ENCODE data around the gene PSMD2.
A peak's percentile ranks its signal among the peaks of the same experiment; 100 is the strongest.

The PSMD2 gene

DNA sequence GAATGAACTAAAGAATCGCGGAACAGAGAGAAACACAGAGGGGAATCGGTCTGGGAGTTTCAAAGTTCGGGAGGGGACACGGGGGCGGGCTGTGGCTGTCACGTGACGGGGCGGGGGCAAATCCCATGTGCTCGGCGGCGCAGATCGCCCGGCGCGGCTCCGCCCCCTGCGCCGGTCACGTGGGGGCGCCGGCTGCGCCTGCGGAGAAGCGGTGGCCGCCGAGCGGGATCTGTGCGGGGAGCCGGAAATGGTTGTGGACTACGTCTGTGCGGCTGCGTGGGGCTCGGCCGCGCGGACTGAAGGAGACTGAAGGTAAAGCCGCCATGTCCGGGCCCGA, 15.3 kb downstream of the PSMD2 start, which contains the start of gene EIF4G1:
Gene EIF4G1 (plus strand): TSS at position 244 of the 337 bp plus-strand sequence. CDS start 1,191 bp downstream, outside the sequence.
- TF ChIP-seq, protein P1, sequence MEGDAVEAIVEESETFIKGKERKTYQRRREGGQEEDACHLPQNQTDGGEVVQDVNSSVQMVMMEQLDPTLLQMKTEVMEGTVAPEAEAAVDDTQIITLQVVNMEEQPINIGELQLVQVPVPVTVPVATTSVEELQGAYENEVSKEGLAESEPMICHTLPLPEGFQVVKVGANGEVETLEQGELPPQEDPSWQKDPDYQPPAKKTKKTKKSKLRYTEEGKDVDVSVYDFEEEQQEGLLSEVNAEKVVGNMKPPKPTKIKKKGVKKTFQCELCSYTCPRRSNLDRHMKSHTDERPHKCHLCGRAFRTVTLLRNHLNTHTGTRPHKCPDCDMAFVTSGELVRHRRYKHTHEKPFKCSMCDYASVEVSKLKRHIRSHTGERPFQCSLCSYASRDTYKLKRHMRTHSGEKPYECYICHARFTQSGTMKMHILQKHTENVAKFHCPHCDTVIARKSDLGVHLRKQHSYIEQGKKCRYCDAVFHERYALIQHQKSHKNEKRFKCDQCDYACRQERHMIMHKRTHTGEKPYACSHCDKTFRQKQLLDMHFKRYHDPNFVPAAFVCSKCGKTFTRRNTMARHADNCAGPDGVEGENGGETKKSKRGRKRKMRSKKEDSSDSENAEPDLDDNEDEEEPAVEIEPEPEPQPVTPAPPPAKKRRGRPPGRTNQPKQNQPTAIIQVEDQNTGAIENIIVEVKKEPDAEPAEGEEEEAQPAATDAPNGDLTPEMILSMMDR (conservative IDR thresholded peaks at IDR 0.05): no peak
- TF ChIP-seq ZFX (IDR thresholded peaks at IDR 0.05): no peak
- H3K27ac ChIP-seq: peak within 1 kb of the TSS; percentile 95

DNA sequence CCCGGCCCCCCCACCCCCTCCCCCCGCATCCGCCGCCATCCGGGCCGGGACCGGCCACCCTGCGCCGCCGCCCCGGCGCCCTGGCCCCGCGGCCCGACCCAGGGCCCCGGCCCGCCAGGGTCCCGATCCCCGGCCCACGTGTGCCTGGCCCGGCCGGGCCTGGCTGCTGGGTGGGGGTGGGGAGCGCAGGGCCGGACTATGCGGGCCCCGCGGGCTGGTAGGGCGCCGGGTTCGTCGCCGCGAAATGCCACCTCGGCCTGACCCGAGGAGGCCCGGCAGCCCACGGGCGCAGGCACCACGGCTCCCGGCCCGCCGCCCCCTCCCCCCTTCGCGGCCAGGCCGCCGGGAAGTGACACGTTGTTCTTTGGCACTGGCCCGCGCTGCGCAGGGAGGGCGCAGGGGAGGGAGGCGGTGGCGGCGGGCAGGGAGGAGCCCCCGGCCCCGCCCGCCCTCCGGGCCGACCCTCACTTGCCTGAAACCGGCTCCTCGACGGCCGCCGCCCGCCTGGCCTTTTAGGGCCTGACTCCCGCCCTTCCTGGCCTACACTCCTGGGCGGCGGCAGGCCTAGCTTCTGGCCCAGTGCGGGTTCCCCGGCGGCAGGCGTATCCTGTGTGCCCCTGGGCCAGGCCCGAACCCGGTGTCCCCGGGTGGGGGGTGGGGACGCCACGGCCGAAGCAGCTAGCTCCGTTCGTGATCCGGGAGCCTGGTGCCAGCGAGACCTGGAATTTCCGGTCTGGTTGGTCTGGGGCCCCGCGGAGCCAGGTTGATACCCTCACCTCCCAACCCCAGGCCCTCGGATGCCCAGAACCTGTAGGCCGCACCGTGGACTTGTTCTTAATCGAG, 15.9 kb downstream of the PSMD2 start:
- peak overlapping the region; percentile 95 for H3K27ac ChIP-seq
- TF ChIP-seq, protein P1 (conservative IDR thresholded peaks at IDR 0.05): no peak
- peak; percentile 94 for TF ChIP-seq ZFX (IDR thresholded peaks at IDR 0.05)

DNA sequence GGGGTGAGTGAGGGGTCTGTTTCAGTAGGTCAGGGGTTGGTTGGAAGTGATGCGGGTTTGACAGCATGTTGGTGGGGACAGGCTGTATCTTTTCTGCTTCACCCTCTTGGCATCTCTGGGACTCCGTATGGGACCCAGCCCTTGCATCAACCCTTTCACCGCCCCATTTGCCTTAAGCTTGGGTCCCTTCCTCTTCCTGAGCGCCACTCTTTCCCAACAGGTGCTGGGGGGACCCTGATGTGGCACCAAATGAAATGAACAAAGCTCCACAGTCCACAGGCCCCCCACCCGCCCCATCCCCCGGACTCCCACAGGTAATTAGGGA, 16.5 kb downstream of the PSMD2 start:
- TF ChIP-seq, protein P1 (conservative IDR thresholded peaks at IDR 0.05): no peak
- TF ChIP-seq ZFX (IDR thresholded peaks at IDR 0.05): no peak

DNA sequence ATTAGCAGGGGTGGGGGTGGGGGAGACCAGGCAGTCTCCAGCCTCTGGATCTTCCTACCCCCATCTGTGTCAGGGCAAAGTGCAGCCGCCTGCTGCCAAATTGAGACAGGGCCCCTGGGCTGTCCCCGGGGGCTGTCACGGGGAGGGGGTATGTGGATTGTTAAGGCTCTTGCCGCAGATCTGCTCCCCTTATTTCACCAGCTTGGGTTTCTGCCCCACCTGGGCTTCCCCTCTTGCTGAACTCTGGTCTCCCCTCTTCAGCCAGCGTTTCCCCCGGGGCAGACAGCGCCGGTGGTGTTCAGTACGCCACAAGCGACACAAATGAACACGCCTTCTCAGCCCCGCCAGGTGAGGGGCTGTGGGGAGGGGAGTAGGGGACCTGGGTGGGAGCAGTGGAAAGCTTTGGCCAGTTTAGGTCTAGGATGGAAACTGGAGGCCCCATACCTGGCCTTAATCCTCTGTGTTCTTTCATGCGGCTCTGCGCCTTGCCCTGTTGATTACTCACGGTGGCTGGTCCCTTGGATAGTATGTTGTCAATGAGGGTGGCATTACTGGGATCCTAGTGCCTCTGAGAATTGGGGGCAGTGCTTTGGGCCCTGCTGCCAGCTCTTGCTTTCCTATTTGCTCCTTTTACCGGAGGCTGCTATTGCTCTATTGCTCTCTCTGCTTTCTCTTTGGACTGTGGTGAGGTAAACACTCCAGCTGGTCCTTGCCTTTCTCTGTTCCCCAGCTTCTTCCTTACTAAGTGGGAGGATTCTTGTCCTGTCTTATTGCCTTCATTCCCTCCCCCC, 17.0 kb downstream of the PSMD2 start:
- TF ChIP-seq, protein P1 (conservative IDR thresholded peaks at IDR 0.05): no peak
- no peak for TF ChIP-seq ZFX (IDR thresholded peaks at IDR 0.05)
- peak overlapping the region; percentile 95 for H3K27ac ChIP-seq

More for the DNA sequence above, 16.5 kb downstream of the PSMD2 start:
- peak overlapping the region; percentile 95 for H3K27ac ChIP-seq

DNA sequence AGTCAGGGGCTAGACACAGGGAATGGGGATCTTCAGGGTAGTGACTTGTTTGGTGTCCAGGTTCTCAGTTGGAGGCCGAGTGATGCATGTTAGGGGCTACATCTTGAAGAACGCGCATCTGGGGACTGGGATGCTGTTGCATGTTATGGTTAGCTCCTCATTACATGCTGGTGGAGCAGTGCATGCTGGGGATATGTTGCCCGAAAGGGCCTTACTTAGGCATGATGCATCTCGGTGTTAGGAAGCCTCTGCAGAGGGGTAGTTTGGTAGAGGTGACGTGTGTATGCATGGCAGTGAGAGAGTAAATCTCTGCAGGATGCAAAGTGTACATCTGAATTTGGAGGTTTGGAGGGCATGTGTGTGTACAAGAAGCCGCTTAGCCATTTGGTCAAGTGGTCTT, 17.8 kb downstream of the PSMD2 start:
- TF ChIP-seq, protein P1 (conservative IDR thresholded peaks at IDR 0.05): no peak
- TF ChIP-seq ZFX (IDR thresholded peaks at IDR 0.05): no peak
- peak overlapping the region; percentile 95 for H3K27ac ChIP-seq

DNA sequence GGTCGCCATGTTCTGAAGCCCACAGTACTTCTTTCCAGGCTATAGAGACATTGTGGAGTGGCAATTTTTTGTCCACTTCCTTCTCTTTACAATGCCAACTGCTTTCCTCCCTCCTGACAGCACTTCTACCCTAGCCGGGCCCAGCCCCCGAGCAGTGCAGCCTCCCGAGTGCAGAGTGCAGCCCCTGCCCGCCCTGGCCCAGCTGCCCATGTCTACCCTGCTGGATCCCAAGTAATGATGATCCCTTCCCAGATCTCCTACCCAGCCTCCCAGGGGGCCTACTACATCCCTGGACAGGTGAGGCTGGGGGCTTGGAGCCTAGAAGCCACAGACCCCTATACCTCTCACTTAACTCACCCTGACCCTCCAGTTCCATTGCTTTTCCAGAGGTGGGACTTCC, 18.2 kb downstream of the PSMD2 start:
- TF ChIP-seq, protein P1 (conservative IDR thresholded peaks at IDR 0.05): no peak
- TF ChIP-seq ZFX (IDR thresholded peaks at IDR 0.05): no peak
- peak overlapping the region; percentile 95 for H3K27ac ChIP-seq

DNA sequence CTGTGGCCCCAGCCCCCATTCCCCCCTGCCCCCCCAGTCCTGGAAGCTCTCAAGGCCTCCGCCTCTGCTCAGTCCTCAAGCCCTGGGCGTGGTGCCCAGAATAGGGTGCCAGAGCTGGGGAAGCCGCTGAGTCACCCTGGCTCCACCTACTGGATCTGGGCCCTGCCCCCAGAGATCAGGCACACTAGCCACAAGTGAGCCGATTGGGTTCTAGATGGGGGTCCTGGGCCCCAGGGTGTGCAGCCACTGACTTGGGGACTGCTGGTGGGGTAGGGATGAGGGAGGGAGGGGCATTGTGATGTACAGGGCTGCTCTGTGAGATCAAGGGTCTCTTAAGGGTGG, 21.0 kb downstream of the PSMD2 start:
- TF ChIP-seq, protein P1 (conservative IDR thresholded peaks at IDR 0.05): no peak
- TF ChIP-seq ZFX (IDR thresholded peaks at IDR 0.05): no peak
- H3K27ac ChIP-seq: peak overlapping the region; percentile 74

All from C4-2B (cell line).